OCI-LY3 (cell line): ENCODE measurements around the gene FSCN2.
A peak's percentile ranks its signal among the peaks of the same experiment; 100 is the strongest.

ENCODE experiments used
- H2AFZ ChIP-seq: fragments of 200-600, 300-600 bp; shearing (Covaris generic); 2 replicates; pipeline ENCODE4 v1.6.0; 2014; ENCODE audit warnings: antibody characterized with exemption, low read depth, low read length
- H3K27ac ChIP-seq: fragments of 200-600, 300-600 bp; sonication (generic); 2 replicates; pipeline ENCODE4 v1.5.1; 2014; ENCODE audit warnings: mild to moderate bottlenecking, low read length, moderate library complexity, mixed read lengths
- H3K27me3 ChIP-seq: fragments of 200-600, 300-600 bp; sonication (generic); 2 replicates; pipeline ENCODE4 v1.6.1; 2014; ENCODE audit warnings: low read depth, low read length, mixed read lengths
- H3K36me3 ChIP-seq: fragments of 200-600, 300-600 bp; sonication (generic); replicated peaks from 2 replicates; pipeline ENCODE3; 2014; ENCODE audit warnings: low read depth, low read length, mixed read lengths
- H3K4me1 ChIP-seq: fragments of 300-600, 200-600 bp; sonication (generic); 2 replicates; pipeline ENCODE4 v1.6.1; 2014; ENCODE audit warnings: low read length, mixed read lengths
- H3K4me2 ChIP-seq: fragments of 200-600, 300-600 bp; sonication (generic); 2 replicates; pipeline ENCODE4 v1.6.1; 2014; ENCODE audit warnings: low read length, mixed read lengths
- H3K4me3 ChIP-seq: fragments of 300-600, 200-600 bp; sonication (generic); 2 replicates; pipeline ENCODE4 v1.5.1; 2014; ENCODE audit warnings: antibody characterized with exemption, mild to moderate bottlenecking, low read length, moderate library complexity
- H3K79me2 ChIP-seq: fragments of 300-600, 200-600 bp; shearing (Covaris generic); 2 replicates; pipeline ENCODE4 v1.6.1; 2014; ENCODE audit warnings: mild to moderate bottlenecking, low read length, mixed read lengths
- H3K9ac ChIP-seq: fragments of 300-600, 200-600 bp; shearing (Covaris generic); 2 replicates; pipeline ENCODE4 v1.6.0; 2014; ENCODE audit warnings: mild to moderate bottlenecking, low read length, moderate library complexity
- H3K9me3 ChIP-seq: fragments of 200-600, 300-600 bp; shearing (Covaris generic); 2 replicates; pipeline ENCODE4 v1.6.1; 2014; ENCODE audit warnings: low read length, mixed read lengths; ENCODE audit not compliant: insufficient read depth
- H4K20me1 ChIP-seq: fragments of 200-600, 300-600 bp; sonication (generic); 2 replicates; pipeline ENCODE4 v1.6.1; 2016; ENCODE audit warnings: low read length, mixed read lengths; ENCODE audit not compliant: insufficient read depth
- EZH2phosphoT487 ChIP-seq: fragments of 200-600 bp; shearing (Covaris generic); IDR thresholded peaks from 2 replicates; pipeline ENCODE4 v1.6.1; 2018; ENCODE audit warnings: antibody characterized with exemption, mixed run types, low read depth
- TF ChIP-seq, protein P1 (sequence below): fragments of 200-600, 300-600 bp; sonication (generic); IDR thresholded peaks from 2 replicates; pipeline ENCODE4 v1.5.1; 2014; ENCODE audit warnings: antibody characterized with exemption, low read length, low read depth

Gene FSCN2

DNA sequence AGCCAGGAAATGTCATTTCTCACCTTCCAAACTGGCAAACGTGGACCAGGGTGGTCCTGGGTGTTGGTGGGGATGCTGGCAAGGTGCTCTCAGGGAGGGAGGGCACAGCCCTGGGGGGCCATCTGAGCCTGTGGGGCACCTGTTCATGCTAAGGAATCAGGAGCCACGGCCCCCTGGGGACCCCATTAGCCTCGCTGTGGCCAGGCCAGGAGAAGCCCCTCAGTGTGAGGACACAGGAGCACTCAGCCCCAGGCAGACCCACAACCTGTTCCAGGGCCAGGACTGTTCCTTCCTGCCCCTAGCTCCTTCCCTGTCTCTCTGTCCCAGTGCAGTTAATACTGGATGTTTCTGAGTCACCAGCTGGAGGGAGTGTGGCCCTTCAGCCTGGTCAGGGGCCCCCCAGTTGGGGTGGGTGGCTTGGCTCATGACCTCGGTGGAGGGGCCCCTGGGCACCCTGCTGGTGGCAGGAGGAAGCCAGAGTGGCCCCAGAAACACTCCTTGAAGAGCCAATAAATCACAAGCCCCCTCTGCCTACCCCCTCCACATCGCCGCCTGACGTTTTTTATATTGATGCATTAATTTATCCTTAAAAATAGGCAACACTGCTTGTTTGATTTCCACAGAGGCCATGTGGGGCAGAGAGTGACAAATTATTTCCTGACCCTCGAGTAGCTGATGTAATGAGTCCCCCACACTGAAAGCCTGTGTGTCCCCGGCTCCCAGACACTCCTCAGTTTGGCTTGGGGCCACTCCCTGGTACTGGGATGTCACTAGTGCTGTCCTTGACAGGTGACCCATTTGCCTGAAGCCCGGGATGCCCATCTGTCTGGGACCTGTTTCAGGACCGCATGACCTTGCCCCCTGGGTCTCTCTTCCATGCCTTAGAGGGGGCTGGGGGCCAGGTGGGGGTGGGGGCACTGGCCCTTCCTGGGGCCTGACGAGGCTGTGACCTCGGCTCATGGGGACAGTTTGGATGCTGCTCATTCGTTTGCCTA lies 37.9 kb upstream of the FSCN2 start:
- no peak overlapping the region for H3K9ac ChIP-seq
- no peaks in the 10 kb centered on the region for H3K36me3 ChIP-seq
- no peak overlapping the region for H3K4me2 ChIP-seq
- no peaks in the 10 kb centered on the region for H3K79me2 ChIP-seq
- no peaks in the 10 kb centered on the region for H4K20me1 ChIP-seq
- TF ChIP-seq, protein P1, sequence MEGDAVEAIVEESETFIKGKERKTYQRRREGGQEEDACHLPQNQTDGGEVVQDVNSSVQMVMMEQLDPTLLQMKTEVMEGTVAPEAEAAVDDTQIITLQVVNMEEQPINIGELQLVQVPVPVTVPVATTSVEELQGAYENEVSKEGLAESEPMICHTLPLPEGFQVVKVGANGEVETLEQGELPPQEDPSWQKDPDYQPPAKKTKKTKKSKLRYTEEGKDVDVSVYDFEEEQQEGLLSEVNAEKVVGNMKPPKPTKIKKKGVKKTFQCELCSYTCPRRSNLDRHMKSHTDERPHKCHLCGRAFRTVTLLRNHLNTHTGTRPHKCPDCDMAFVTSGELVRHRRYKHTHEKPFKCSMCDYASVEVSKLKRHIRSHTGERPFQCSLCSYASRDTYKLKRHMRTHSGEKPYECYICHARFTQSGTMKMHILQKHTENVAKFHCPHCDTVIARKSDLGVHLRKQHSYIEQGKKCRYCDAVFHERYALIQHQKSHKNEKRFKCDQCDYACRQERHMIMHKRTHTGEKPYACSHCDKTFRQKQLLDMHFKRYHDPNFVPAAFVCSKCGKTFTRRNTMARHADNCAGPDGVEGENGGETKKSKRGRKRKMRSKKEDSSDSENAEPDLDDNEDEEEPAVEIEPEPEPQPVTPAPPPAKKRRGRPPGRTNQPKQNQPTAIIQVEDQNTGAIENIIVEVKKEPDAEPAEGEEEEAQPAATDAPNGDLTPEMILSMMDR, result no peak
- no peak for TF ChIP-seq EZH2phosphoT487
- H3K27me3 ChIP-seq, result no peaks in the 10 kb centered on the region; the same call in 1 of the 2 replicates
- H3K4me3 ChIP-seq, result no peak overlapping the region
- no peak overlapping the region for H2AFZ ChIP-seq
- peaks cover 4% of the 10 kb centered on the region; the same call in 1 of the 2 replicates for H3K4me1 ChIP-seq
- H3K9me3 ChIP-seq, result no peaks in the 10 kb centered on the region
- H3K27ac ChIP-seq, result no peak overlapping the region

DNA sequence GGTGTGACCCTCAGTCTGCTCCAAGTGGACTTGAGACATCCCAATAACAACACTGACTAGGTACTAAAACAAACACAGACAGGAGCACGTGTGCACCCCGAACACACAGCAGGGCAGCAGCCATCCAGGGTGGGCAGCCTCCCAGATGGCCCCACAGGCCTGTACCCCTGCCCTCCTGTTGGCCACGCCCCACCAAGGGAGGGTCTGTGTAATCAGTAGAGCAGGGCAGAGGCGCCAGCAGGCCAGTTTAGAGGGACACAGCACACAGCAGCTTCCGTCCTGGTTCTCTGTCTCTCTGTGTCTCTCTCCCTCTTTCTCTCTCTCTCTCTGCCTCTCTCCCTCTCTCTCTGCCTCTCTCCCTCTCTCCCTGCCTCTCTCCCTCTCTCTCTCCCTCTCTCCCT lies 37.0 kb upstream of the FSCN2 start:
- H3K79me2 ChIP-seq, result no peaks in the 10 kb centered on the region

DNA sequence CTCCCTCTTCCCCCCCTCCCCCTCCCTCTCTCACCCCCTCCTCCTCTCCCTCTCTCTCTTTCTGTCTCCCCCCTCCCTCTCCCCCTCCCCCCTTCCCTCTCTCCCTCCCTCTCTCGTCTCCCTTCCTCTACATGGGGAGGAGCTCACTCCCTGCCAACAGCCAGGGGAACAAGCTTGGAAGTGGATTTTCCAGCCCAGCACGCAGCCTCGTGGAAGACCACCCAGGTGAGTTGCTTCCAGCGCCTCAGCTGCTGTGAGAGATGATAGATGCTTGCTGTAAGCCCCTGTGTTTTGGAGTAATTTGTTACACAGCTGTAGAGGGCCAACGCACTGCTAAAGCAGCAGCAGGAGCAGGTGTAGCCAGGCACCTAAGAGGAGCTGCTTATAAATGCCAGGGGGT lies 36.4 kb upstream of the FSCN2 start:
- H3K27me3 ChIP-seq, result peaks cover 4% of the 10 kb centered on the region; the same call in 1 of the 2 replicates
- H2AFZ ChIP-seq, result no peak overlapping the region
- H3K27ac ChIP-seq, result no peak overlapping the region
- no peak overlapping the region for H3K4me3 ChIP-seq
- no peaks in the 10 kb centered on the region for H3K36me3 ChIP-seq
- no peaks in the 10 kb centered on the region for H3K9me3 ChIP-seq
- no peak overlapping the region for H3K4me2 ChIP-seq
- H3K9ac ChIP-seq, result no peak overlapping the region
- no peaks in the 10 kb centered on the region for H3K79me2 ChIP-seq
- H3K4me1 ChIP-seq, result peaks cover 4% of the 10 kb centered on the region; the same call in 1 of the 2 replicates
- no peaks in the 10 kb centered on the region for H4K20me1 ChIP-seq
- TF ChIP-seq EZH2phosphoT487, result no peak
- TF ChIP-seq, protein P1, result no peak

More for the DNA sequence above, 37.0 kb upstream of the FSCN2 start:
- no peak overlapping the region for H3K9ac ChIP-seq
- H3K4me2 ChIP-seq, result 0 out of 2 replicates have a peak overlapping the region, but pooled peaks have one; percentile 24
- no peak for TF ChIP-seq EZH2phosphoT487
- TF ChIP-seq, protein P1, result no peak
- peaks cover 4% of the 10 kb centered on the region; the same call in 1 of the 2 replicates for H3K4me1 ChIP-seq
- H4K20me1 ChIP-seq, result no peaks in the 10 kb centered on the region
- no peaks in the 10 kb centered on the region for H3K9me3 ChIP-seq
- no peak overlapping the region for H3K27ac ChIP-seq
- H2AFZ ChIP-seq, result 0 out of 2 replicates have a peak overlapping the region, but pooled peaks have one; percentile 39
- H3K4me3 ChIP-seq, result no peak overlapping the region
- H3K27me3 ChIP-seq, result no peaks in the 10 kb centered on the region; the same call in 1 of the 2 replicates
- no peaks in the 10 kb centered on the region for H3K36me3 ChIP-seq

DNA sequence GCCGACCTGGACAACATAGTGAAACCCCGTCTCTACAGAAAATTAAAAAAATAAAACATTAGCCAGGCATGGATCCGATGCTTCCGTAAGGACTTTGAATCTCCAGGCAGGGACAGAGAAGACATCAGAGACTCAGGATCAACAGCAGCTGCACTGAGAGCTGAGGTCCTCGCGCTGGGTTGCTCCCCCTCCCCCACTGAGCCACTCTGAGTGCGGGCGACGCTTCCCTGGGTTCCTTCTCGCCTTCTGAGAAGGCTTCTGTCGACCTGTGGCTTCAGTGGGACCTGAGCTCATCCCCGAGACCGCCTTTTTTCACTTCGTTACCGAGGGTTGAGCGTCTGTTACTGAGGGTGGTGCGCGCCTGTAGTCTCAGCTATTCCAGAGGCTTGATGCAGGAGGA lies 36.0 kb upstream of the FSCN2 start:
- peaks cover 4% of the 10 kb centered on the region; the same call in 1 of the 2 replicates for H3K27me3 ChIP-seq

More for the DNA sequence above, 36.0 kb upstream of the FSCN2 start:
- no peak for TF ChIP-seq EZH2phosphoT487
- TF ChIP-seq, protein P1, result no peak
- Histone ChIP-seq H3K79me2 (no peaks in the 10 kb centered on the region), H3K36me3 (no peaks in the 10 kb centered on the region), H3K4me3 (no peak overlapping the region), H3K4me1 (peaks cover 4% of the 10 kb centered on the region; the same call in 1 of the 2 replicates), H2AFZ (no peak overlapping the region), H3K9ac (no peak overlapping the region), H3K9me3 (no peaks in the 10 kb centered on the region), H3K27ac (no peak overlapping the region), H3K4me2 (no peak overlapping the region), H4K20me1 (no peaks in the 10 kb centered on the region)
